KMS-11 (cell line): ENCODE results near the gene PTGES3.
"Not testable (repeated sequence)": the region's sequence is repeated elsewhere in the genome, so short reads cannot be mapped to it uniquely, and the experiment has no call there.

Source experiments
- H2AFZ ChIP-seq: fragments of 200-600 bp; sonication (generic); 2 replicates; pipeline ENCODE4 v1.6.1; 2016; ENCODE audit warnings: antibody characterized with exemption, mixed run types, low read depth
- H3K27ac ChIP-seq: fragments of 200-600 bp; sonication (generic); 2 replicates; pipeline ENCODE4 v1.6.1; 2016; ENCODE audit warnings: mild to moderate bottlenecking, mixed run types
- H3K27me3 ChIP-seq: fragments of 200-600 bp; sonication (generic); 2 replicates; pipeline ENCODE4 v1.6.1; 2017; ENCODE audit warnings: mild to moderate bottlenecking, low read depth, mixed run types, moderate library complexity; ENCODE audit not compliant: insufficient read depth
- H3K36me3 ChIP-seq: fragments of 200-600 bp; sonication (generic); 2 replicates; pipeline ENCODE4 v1.6.1; 2017; ENCODE audit warnings: mild to moderate bottlenecking, mixed run types; ENCODE audit not compliant: insufficient read depth
- H3K4me1 ChIP-seq: fragments of 200-600 bp; sonication (generic); 2 replicates; pipeline ENCODE4 v1.6.1; 2016; ENCODE audit warnings: mild to moderate bottlenecking, low read depth, mixed run types; ENCODE audit not compliant: poor library complexity, severe bottlenecking
- H3K4me2 ChIP-seq: fragments of 200-600 bp; sonication (generic); 2 replicates; pipeline ENCODE4 v1.7.0; 2016; ENCODE audit warnings: mild to moderate bottlenecking, mixed run types
- H3K4me3 ChIP-seq: fragments of 200-600 bp; sonication (generic); IDR thresholded peaks from 2 replicates; pipeline ENCODE4 v1.6.1; 2017; ENCODE audit warnings: low read depth, low read length, mixed read lengths; ENCODE audit not compliant: insufficient read depth
- H3K79me2 ChIP-seq: fragments of 200-600 bp; sonication (generic); 2 replicates; pipeline ENCODE4 v1.6.1; 2016; ENCODE audit warnings: low read depth, mixed run types; ENCODE audit not compliant: insufficient read depth
- H3K9ac ChIP-seq: fragments of 200-600 bp; sonication (generic); 2 replicates; pipeline ENCODE4 v1.6.1; 2016; ENCODE audit warnings: mild to moderate bottlenecking, mixed run types
- H4K20me1 ChIP-seq: fragments of 200-600 bp; sonication (generic); 2 replicates; pipeline ENCODE4 v1.6.1; 2016; ENCODE audit warnings: mild to moderate bottlenecking, mixed run types; ENCODE audit not compliant: insufficient read depth
- TF ChIP-seq, protein P1 (sequence below): fragments of 200-600 bp; sonication (generic); conservative IDR thresholded peaks from 2 replicates; pipeline ENCODE4 v1.6.1; 2017; ENCODE audit warnings: low read depth, mild to moderate bottlenecking, antibody characterized with exemption, low read length, moderate library complexity, mixed read lengths

Gene PTGES3

DNA sequence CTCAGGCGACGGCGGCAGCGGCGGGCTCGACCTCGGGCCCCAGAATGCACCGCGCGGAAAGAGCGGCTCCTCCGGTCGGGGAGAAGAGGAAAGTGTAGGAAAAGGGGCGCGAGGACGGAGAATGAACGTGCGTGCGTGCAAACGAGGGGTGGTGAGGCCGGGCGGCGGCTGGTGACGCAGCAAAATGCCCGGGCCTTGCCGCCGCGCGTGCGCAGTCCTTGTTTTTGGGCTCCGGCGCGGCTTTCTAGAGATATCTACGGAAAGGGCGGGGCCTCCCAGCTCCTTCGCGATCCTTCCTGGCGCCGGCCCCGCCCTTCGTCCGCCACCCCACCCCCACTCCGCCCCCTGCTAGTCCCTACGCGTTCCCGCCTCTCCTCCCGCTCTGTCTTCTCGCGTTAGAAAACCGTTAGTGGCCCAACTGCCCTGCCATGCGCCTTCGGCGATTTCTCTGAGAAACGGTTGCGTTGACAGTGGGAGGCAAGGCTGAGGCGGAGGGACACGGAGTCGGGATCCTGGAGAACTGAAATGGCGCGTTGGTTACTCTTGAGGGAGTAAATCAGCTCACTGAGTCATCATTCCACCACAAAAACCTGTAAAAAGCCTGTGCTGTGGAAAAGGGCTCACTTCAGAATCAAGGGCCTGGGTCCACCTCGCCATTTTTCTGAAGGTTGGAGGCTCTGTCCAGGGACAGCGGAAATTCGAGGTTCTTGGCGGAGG lies at the start of gene PTGES3:
Gene PTGES3, minus strand, starts transcription at position 156 of the 717 bp plus-strand sequence. CDS start 285 bp downstream, outside the sequence.
- Histone ChIP-seq H3K79me2 (peaks cover 55% of the 10 kb centered on the region), H2AFZ (peak within 1 kb of the TSS; percentile 50), H3K4me3 (peak within 1 kb of the TSS; percentile 90), H3K4me1 (peaks cover 28% of the 10 kb centered on the region), H3K27me3 (no peaks in the 10 kb centered on the region), H3K4me2 (peak within 1 kb of the TSS; percentile 73), H3K27ac (peak within 1 kb of the TSS; percentile 98), H4K20me1 (peaks cover 4% of the 10 kb centered on the region), H3K9ac (peak within 1 kb of the TSS; percentile 99), H3K36me3 (peaks cover 19% of the 10 kb centered on the region)
- TF ChIP-seq, protein P1, sequence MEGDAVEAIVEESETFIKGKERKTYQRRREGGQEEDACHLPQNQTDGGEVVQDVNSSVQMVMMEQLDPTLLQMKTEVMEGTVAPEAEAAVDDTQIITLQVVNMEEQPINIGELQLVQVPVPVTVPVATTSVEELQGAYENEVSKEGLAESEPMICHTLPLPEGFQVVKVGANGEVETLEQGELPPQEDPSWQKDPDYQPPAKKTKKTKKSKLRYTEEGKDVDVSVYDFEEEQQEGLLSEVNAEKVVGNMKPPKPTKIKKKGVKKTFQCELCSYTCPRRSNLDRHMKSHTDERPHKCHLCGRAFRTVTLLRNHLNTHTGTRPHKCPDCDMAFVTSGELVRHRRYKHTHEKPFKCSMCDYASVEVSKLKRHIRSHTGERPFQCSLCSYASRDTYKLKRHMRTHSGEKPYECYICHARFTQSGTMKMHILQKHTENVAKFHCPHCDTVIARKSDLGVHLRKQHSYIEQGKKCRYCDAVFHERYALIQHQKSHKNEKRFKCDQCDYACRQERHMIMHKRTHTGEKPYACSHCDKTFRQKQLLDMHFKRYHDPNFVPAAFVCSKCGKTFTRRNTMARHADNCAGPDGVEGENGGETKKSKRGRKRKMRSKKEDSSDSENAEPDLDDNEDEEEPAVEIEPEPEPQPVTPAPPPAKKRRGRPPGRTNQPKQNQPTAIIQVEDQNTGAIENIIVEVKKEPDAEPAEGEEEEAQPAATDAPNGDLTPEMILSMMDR, result no peak

DNA sequence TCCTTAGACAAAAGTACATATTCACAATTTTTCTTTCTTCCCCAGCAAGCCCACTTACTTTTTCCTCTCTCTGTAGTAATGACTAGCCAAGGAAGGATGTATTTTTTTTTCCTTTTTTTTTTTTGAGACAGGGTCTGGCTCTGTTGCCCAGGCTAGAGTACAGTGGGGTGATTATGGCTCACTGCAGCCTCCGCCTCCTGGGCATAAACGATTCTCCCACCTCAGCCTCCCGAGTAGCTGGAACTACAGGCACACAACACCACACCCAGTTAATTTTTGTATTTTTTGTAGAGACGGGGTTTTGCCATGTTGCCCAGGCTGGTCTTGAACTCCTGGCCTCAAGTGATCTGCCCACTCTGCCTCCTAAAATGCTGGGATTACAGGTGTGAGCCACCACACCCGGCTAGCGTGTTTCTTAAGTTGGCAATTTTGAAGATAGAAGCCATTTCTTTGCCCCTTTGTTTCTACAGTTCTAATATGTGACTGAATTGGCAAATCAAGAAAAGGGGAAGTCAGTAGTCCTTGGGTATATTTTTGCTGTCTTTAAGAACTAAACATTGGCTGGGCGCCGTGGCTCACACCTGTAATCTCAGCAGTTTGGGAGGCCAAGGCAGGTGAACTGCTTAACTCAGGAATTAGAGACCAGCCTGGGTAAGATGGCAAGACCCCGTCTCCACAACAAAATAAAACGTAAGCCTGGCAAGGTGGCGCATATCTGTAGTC lies 40.2 kb upstream of the PTGES3 start:
- Histone ChIP-seq H3K36me3 (peaks cover 14% of the 10 kb centered on the region; the same call in 1 of the 2 replicates), H3K4me1 (peaks cover 14% of the 10 kb centered on the region), H2AFZ (no peak overlapping the region), H3K9ac (no peak overlapping the region), H3K4me3 (no peak overlapping the region), H3K79me2 (peaks cover 20% of the 10 kb centered on the region), H3K27me3 (no peaks in the 10 kb centered on the region), H4K20me1 (peaks cover 6% of the 10 kb centered on the region), H3K27ac (no peak overlapping the region; the same call in 1 of the 2 replicates), H3K4me2 (no peak overlapping the region)
- TF ChIP-seq, protein P1, result no peak

DNA sequence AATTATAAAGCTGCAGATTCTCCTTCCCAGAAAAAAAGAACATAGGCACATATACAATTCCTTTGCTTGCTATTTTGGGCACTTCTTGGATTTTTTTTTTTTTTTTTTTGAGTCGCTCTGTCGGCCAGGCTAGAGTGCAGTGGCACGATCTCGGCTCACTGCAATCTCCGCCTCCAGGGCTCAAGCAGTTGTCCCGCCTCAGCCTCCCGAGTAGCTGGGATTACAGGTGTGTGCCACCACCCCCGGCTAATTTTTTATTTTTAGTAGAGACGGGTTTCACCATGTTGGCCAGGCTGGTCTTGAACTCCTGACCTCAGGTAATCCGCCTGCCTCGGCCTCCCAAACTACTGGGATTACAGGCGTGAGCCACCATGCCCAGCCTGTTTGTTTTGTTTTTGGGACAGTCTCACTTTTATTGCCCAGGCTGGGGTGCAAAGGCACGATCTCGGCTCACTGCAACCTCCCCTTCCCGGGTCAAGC lies 38.2 kb upstream of the PTGES3 start:
- Histone ChIP-seq H3K4me1 (peaks cover 35% of the 10 kb centered on the region), H4K20me1 (peaks cover 27% of the 10 kb centered on the region), H3K36me3 (peaks cover 29% of the 10 kb centered on the region; the same call in 1 of the 2 replicates), H2AFZ (peak overlapping the region; percentile 70; the same call in 1 of the 2 replicates), H3K4me2 (peak overlapping the region; percentile 93; the same call in 1 of the 2 replicates), H3K27ac (peak overlapping the region; percentile 92; the same call in 1 of the 2 replicates), H3K79me2 (peaks cover 40% of the 10 kb centered on the region)
- not testable (repeated sequence) for H3K4me3 ChIP-seq, H3K9ac ChIP-seq, H3K27me3 ChIP-seq

GRCh38 chr12:56725723-56726102 lies 37.6 kb upstream of the PTGES3 start:
- Histone ChIP-seq H3K36me3 (peaks cover 31% of the 10 kb centered on the region; the same call in 1 of the 2 replicates), H3K4me3 (peak overlapping the region; percentile 65)
- TF ChIP-seq, protein P1, result no peak

More at GRCh38 chr12:56725723-56726102, 37.6 kb upstream of the PTGES3 start:
- Histone ChIP-seq H2AFZ (peak overlapping the region; percentile 70), H3K4me1 (peaks cover 40% of the 10 kb centered on the region), H4K20me1 (peaks cover 32% of the 10 kb centered on the region), H3K79me2 (peaks cover 45% of the 10 kb centered on the region), H3K4me2 (peak overlapping the region; percentile 93), H3K27me3 (no peaks in the 10 kb centered on the region), H3K9ac (peak overlapping the region; percentile 95; the same call in 1 of the 2 replicates), H3K27ac (peak overlapping the region; percentile 92)
